Tibial nerve (tissue), 4 donors: Measurements from ENCODE around the gene HOTAIR. TPM values are rescaled to one million over a fixed set of nuclear protein-coding genes. Genes with fewer than 3 reads are reported as not detected.

ENCODE experiments used
- DNase-seq, 2 donors: peaks; one replicate each; pipeline ENCODE4 v3.0.0-alpha.2; 2019; ENCODE audit warnings: low spot score in 2 of 2
- H3K27ac ChIP-seq, 4 donors: fragments of 200-600 bp; sonication (generic) in 3 of 4; one replicate each; pipeline ENCODE4 v1.5.1; 2017 to 2019; ENCODE audit warnings: mild to moderate bottlenecking in 1 of 4
- H3K27me3 ChIP-seq, 2 donors: fragments of 200-600 bp; sonication (generic) in 1 of 2; one replicate each; pipeline versions ENCODE4 v1.5.1 to v1.6.0; 2017 to 2019
- H3K36me3 ChIP-seq, 3 donors: fragments of 200-600 bp; sonication (generic); one replicate each; pipeline ENCODE4 v1.5.1; 2018 to 2019
- H3K4me1 ChIP-seq, 4 donors: fragments of 200-600 bp; sonication (generic) in 3 of 4; one replicate each; pipeline ENCODE4 v1.5.1; 2017 to 2019
- H3K4me3 ChIP-seq, 4 donors: fragments of 200-600 bp; sonication (generic) in 3 of 4; one replicate each; pipeline ENCODE4 v1.5.1; 2017 to 2019; ENCODE audit warnings: mild to moderate bottlenecking in 1 of 4, moderate library complexity in 1 of 4
- H3K9me3 ChIP-seq, 4 donors: fragments of 200-600 bp; sonication (generic) in 3 of 4; one replicate each; pipeline ENCODE4 v1.5.1; 2017 to 2019
- CTCF ChIP-seq, 5 experiments: fragments of 200-600 bp in 3 of 5; fragments of 450-650 bp in 2 of 5; sonication (generic) in 3 of 5; IDR thresholded peaks; one replicate each; pipeline ENCODE4 v1.5.1; 2016 to 2019; ENCODE audit warnings: antibody characterized with exemption in 5 of 5, mild to moderate bottlenecking in 3 of 5, moderate library complexity in 2 of 5
- EP300 ChIP-seq, 2 donors: sonication (generic); formaldehyde crosslinking; IDR thresholded peaks; one replicate each; pipeline ENCODE4 v1.6.1; 2017; ENCODE audit warnings: antibody characterized with exemption in 2 of 2, mild to moderate bottlenecking in 1 of 2
- POLR2A ChIP-seq, 2 donors: fragments of 450-650 bp; IDR thresholded peaks; one replicate each; pipeline ENCODE4 v1.6.1; 2017; ENCODE audit warnings: antibody characterized with exemption in 2 of 2, mild to moderate bottlenecking in 2 of 2, moderate library complexity in 2 of 2
- WGBS, 2 donors: methylation state at CpG; one replicate each; pipeline ENCODE4 v1.1.5; 2018; 5-methylcytosine and 5-hydroxymethylcytosine counted together
- total RNA-seq, 4 donors: library from RNA; depleted of rRNA; stranded (reverse); fragments of >200 nt; gene quantifications; one replicate each; pipeline ENCODE4 v1.1.0, GENCODE V29; 2016

Gene HOTAIR
- total RNA-seq, 4 donors from 2014 or later, result 0.20 to 0.42 (median 0.30) TPM; not detected in 1

- TF ChIP-seq POLR2A (IDR thresholded peaks at IDR 0.05) (no peak), EP300 (IDR thresholded peaks at IDR 0.05) (no peak), CTCF (IDR thresholded peaks at IDR 0.05) (no peak)
- peaks cover 0 to 61% of the 10 kb centered on the region in 2 donors for H3K27me3 ChIP-seq
- no peaks in the 10 kb centered on the region for H3K9me3 ChIP-seq
- H3K4me1 ChIP-seq, result peaks cover 0 to 81% (median 16%) of the 10 kb centered on the region in 4 donors
- WGBS, 2 donors, result 37 to 56% methylated on average over 6 of the region's 6 CpGs
- H3K4me3 ChIP-seq, result no peak overlapping the region
- no peak for DNase-seq
- H3K27ac ChIP-seq, result peak overlapping the region; percentile 23 to 99 (median 92)
- no peaks in the 10 kb centered on the region for H3K36me3 ChIP-seq
Measured at GRCh38 chr12:54012631-54013409, 38.1 kb upstream of the HOTAIR start.

- 59 to 71% methylated on average over 14 of the region's 14 CpGs for WGBS, 2 donors
- no peaks in the 10 kb centered on the region for H3K9me3 ChIP-seq
- peak overlapping the region in 3 of 4 donors; percentile 87 to 99 (median 96) for H3K27ac ChIP-seq
- no peak for TF ChIP-seq EP300 (IDR thresholded peaks at IDR 0.05)
- no peak for TF ChIP-seq CTCF (IDR thresholded peaks at IDR 0.05)
- TF ChIP-seq POLR2A (IDR thresholded peaks at IDR 0.05), result no peak
- H3K4me3 ChIP-seq, result no peak overlapping the region
- no peak for DNase-seq
- H3K36me3 ChIP-seq, result no peaks in the 10 kb centered on the region
- H3K4me1 ChIP-seq, result peaks cover 0 to 87% (median 20%) of the 10 kb centered on the region in 4 donors
- H3K27me3 ChIP-seq, result peaks cover 0 to 68% of the 10 kb centered on the region in 2 donors
Measured at GRCh38 chr12:54011665-54012532, 37.1 kb upstream of the HOTAIR start.

GRCh38 chr12:54010972-54011664 lies 36.4 kb upstream of the HOTAIR start:
- no peak for DNase-seq
- peak overlapping the region in 2 of 4 donors; percentile 39 to 59 for H3K4me3 ChIP-seq
- H3K36me3 ChIP-seq, result no peaks in the 10 kb centered on the region
- H3K9me3 ChIP-seq, result no peaks in the 10 kb centered on the region
- peaks cover 0 to 62% of the 10 kb centered on the region in 2 donors for H3K27me3 ChIP-seq
- peak overlapping the region; percentile 78 to 99 (median 92) for H3K27ac ChIP-seq
- TF ChIP-seq CTCF (IDR thresholded peaks at IDR 0.05) (no peak), EP300 (IDR thresholded peaks at IDR 0.05) (no peak)
- WGBS, 2 donors, result 23 to 41% methylated on average over 17 of the region's 17 CpGs
- peaks cover 0 to 87% (median 20%) of the 10 kb centered on the region in 4 donors for H3K4me1 ChIP-seq

GRCh38 chr12:54010053-54010971 lies 35.6 kb upstream of the HOTAIR start:
- H3K27me3 ChIP-seq, result peaks cover 0 to 64% of the 10 kb centered on the region in 2 donors
- H3K27ac ChIP-seq, result peak overlapping the region; percentile 78 to 99 (median 92)
- H3K4me3 ChIP-seq, result peak overlapping the region; percentile 39 to 59 (median 52)
- H3K4me1 ChIP-seq, result peaks cover 0 to 86% (median 18%) of the 10 kb centered on the region in 4 donors
- no peak for DNase-seq
- no peak for TF ChIP-seq CTCF (IDR thresholded peaks at IDR 0.05)
- no peak for TF ChIP-seq POLR2A (IDR thresholded peaks at IDR 0.05)
- TF ChIP-seq EP300 (IDR thresholded peaks at IDR 0.05), result no peak
- no peaks in the 10 kb centered on the region for H3K9me3 ChIP-seq
- no peaks in the 10 kb centered on the region for H3K36me3 ChIP-seq
- 38 to 60% methylated on average over 10 of the region's 10 CpGs for WGBS, 2 donors
